SK-N-SH (cell line): ENCODE data around the gene RPGR.

Experiments used
- CHD2 ChIP-seq: fragments of 150-350 bp; IDR thresholded peaks from 2 replicates; pipeline ENCODE4 v1.6.1; 2018; ENCODE audit warnings: low read length; ENCODE audit not compliant: partially characterized antibody
- EP300 ChIP-seq, 2 experiments: IDR thresholded peaks; 2 replicates each; pipeline versions ENCODE4 v1.4.0 to v1.6.1; 2012; ENCODE audit warnings: borderline replicate concordance in 1 of 2, low read depth in 1 of 2, low read length in 1 of 2
- EZH2phosphoT487 ChIP-seq: fragments of 200-600 bp; sonication (generic); IDR thresholded peaks from 2 replicates; pipeline ENCODE4 v1.6.1; 2017; ENCODE audit warnings: low read depth, mixed run types, mild to moderate bottlenecking, antibody characterized with exemption, moderate library complexity, borderline replicate concordance
- FOXM1 ChIP-seq: IDR thresholded peaks from 2 replicates; pipeline ENCODE4 v1.4.0; 2012; ENCODE audit warnings: low read depth, mild to moderate bottlenecking
- GABPA ChIP-seq: IDR thresholded peaks from 2 replicates; pipeline ENCODE4 v1.4.0; 2012; ENCODE audit warnings: low read depth, mild to moderate bottlenecking
- NFIC ChIP-seq: IDR thresholded peaks from 2 replicates; pipeline ENCODE4 v1.4.0; 2012; ENCODE audit warnings: borderline replicate concordance
- NRF1 ChIP-seq: IDR thresholded peaks from 2 replicates; pipeline ENCODE4 v1.6.1; 2012; ENCODE audit warnings: low read depth, mild to moderate bottlenecking, low read length
- RAD21 ChIP-seq: IDR thresholded peaks from 2 replicates; pipeline ENCODE4 v1.6.1; 2012; ENCODE audit warnings: mild to moderate bottlenecking, low read length
- SMC3 ChIP-seq: IDR thresholded peaks from 2 replicates; pipeline ENCODE4 v1.6.1; 2012; ENCODE audit warnings: low read depth, low read length, improper control_type of control experiment
- TAF1 ChIP-seq: IDR thresholded peaks from 2 replicates; pipeline ENCODE4 v1.6.1; 2012; ENCODE audit warnings: low read depth, mild to moderate bottlenecking, low read length, moderate library complexity, borderline replicate concordance
- TF ChIP-seq, protein P1 (sequence below): fragments of 200-600 bp; sonication (generic); IDR thresholded peaks from 2 replicates; pipeline ENCODE4 v1.6.1; 2017; ENCODE audit warnings: antibody characterized with exemption, mild to moderate bottlenecking, moderate library complexity

DNA sequence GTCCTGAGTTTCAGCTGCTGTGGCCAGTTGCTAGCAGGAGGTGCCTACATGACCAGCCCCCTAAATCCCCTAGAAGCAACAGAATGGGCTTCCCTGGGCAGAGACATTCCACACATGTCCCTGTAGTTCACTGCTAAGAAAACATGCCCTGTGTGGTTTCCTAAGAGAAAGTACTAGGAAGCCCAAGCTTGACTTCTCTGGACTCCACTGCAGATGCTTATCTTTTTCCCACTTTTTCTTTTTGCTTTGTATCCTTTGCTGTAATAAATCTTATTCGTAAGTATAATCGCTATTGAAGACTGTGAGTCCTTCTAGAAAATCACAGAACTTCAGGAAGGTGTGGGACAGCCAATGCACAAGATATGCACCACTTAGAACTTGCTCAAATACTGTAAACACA is 15.6 kb downstream of the RPGR start:
- TF ChIP-seq TAF1 (no peak), CHD2 (no peak), RAD21 (no peak), GABPA (no peak), EZH2phosphoT487 (no peak), NFIC (no peak), EP300 (IDR thresholded peaks at IDR 0.05; ENCODE audit: borderline replicate concordance in 1 of 2, low read depth in 1 of 2, low read length in 1 of 2) (no peak), NRF1 (no peak), SMC3 (no peak), FOXM1 (no peak)
- TF ChIP-seq, protein P1, sequence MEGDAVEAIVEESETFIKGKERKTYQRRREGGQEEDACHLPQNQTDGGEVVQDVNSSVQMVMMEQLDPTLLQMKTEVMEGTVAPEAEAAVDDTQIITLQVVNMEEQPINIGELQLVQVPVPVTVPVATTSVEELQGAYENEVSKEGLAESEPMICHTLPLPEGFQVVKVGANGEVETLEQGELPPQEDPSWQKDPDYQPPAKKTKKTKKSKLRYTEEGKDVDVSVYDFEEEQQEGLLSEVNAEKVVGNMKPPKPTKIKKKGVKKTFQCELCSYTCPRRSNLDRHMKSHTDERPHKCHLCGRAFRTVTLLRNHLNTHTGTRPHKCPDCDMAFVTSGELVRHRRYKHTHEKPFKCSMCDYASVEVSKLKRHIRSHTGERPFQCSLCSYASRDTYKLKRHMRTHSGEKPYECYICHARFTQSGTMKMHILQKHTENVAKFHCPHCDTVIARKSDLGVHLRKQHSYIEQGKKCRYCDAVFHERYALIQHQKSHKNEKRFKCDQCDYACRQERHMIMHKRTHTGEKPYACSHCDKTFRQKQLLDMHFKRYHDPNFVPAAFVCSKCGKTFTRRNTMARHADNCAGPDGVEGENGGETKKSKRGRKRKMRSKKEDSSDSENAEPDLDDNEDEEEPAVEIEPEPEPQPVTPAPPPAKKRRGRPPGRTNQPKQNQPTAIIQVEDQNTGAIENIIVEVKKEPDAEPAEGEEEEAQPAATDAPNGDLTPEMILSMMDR = no peak
